Progenitor cell of endocrine pancreas (in vitro differentiated cells): ENCODE data around the gene CDC73. TPM values are rescaled to one million over a fixed set of nuclear protein-coding genes. Genes with fewer than 3 reads are reported as not detected.
"Not testable (repeated sequence)": the region's sequence is repeated elsewhere in the genome, so short reads cannot be mapped to it uniquely, and the experiment has no call there.

ENCODE experiments used
- DNase-seq: peaks from one replicate; pipeline ENCODE4 v3.0.0; 2021; ENCODE audit warnings: low spot score; ENCODE audit not compliant: unreplicated experiment
- H3K27ac Mint-ChIP-seq: 2 replicates; pipeline ENCODE4 v1.8.0; 2021; ENCODE audit warnings: mild to moderate bottlenecking, moderate library complexity, mixed read lengths
- H3K27me3 Mint-ChIP-seq: 2 replicates; pipeline ENCODE4 v1.8.0; 2021; ENCODE audit warnings: mixed read lengths
- H3K36me3 Mint-ChIP-seq: 2 replicates; pipeline ENCODE4 v1.8.0; 2022; ENCODE audit warnings: mixed read lengths; ENCODE audit not compliant: insufficient read depth
- H3K4me1 Mint-ChIP-seq: 2 replicates; pipeline ENCODE4 v1.8.0; 2021; ENCODE audit warnings: low read depth, mixed read lengths
- H3K4me3 Mint-ChIP-seq: 2 replicates; pipeline ENCODE4 v1.8.0; 2021; ENCODE audit warnings: low read depth, mild to moderate bottlenecking, moderate library complexity, mixed read lengths
- H3K9me3 Mint-ChIP-seq: 2 replicates; pipeline ENCODE4 v1.8.0; 2021; ENCODE audit warnings: low read depth, mixed read lengths
- total RNA-seq: library from RNA; stranded (reverse); gene quantifications from 2 replicates; pipeline ENCODE4 v1.2.1, GENCODE V29; 2021
- TF ChIP-seq, protein P1 (sequence below): fragments of 200-600 bp; sonication (generic); IDR thresholded peaks from one replicate; pipeline ENCODE4 v1.5.0; 2021; ENCODE audit warnings: antibody characterized with exemption, mild to moderate bottlenecking; ENCODE audit not compliant: unreplicated experiment

CDC73 gene
- total RNA-seq, 1 donor from 2014 or later, result 62.7 TPM

- TF ChIP-seq, protein P1, sequence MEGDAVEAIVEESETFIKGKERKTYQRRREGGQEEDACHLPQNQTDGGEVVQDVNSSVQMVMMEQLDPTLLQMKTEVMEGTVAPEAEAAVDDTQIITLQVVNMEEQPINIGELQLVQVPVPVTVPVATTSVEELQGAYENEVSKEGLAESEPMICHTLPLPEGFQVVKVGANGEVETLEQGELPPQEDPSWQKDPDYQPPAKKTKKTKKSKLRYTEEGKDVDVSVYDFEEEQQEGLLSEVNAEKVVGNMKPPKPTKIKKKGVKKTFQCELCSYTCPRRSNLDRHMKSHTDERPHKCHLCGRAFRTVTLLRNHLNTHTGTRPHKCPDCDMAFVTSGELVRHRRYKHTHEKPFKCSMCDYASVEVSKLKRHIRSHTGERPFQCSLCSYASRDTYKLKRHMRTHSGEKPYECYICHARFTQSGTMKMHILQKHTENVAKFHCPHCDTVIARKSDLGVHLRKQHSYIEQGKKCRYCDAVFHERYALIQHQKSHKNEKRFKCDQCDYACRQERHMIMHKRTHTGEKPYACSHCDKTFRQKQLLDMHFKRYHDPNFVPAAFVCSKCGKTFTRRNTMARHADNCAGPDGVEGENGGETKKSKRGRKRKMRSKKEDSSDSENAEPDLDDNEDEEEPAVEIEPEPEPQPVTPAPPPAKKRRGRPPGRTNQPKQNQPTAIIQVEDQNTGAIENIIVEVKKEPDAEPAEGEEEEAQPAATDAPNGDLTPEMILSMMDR, result no peak
- Mint-ChIP-seq H3K36me3 (peaks cover 10% of the 10 kb centered on the region), H3K9me3 (peaks cover 9% of the 10 kb centered on the region), H3K27ac (no peak overlapping the region), H3K4me3 (no peak overlapping the region), H3K4me1 (no peaks in the 10 kb centered on the region), H3K27me3 (no peaks in the 10 kb centered on the region)
- no peak for DNase-seq
These were observed 140.8 kb downstream of the CDC73 start for GRCh38 chr1:193262661-193263060.

DNA sequence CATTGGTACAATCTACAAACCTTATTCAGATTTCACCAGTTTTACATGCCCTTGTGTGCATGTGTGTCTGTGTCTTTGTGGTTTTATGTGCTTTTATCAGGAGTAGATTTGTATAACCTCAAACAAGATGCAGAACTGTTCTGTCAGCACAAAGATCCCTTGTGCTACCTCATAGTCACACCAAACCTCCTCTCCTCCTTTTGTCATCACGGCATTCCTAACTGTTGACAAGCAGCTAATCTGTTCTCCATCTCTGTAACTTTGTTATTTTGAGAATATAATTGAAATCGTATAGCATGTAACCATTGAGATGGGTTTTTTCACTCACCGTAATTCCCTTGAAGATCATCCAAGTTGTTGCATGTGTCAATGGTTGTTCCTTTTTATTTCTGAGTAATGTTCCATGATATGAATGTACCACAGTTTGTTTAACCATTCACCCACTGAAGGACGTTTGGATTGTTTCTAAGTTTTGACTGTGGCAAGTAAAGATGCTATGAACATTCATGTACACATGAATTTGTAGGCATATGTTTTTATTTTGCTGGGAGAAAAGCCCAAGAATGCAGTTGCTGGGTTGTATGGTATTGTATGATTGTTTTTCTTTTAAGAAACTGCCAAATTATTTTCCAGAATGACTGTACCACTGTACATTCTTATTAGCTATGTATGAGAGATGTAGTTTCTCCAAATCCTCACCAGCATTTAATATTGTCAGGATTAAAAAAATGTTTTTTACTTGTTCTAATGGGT, 142.7 kb downstream of the CDC73 start:
- TF ChIP-seq, protein P1, result no peak
- no peak for DNase-seq
- H3K36me3 Mint-ChIP-seq, result peaks cover 10% of the 10 kb centered on the region
- no peaks in the 10 kb centered on the region for H3K27me3 Mint-ChIP-seq
- peak overlapping the region; percentile 20 for H3K27ac Mint-ChIP-seq
- peaks cover 9% of the 10 kb centered on the region for H3K9me3 Mint-ChIP-seq
- no peak overlapping the region for H3K4me3 Mint-ChIP-seq
- no peaks in the 10 kb centered on the region for H3K4me1 Mint-ChIP-seq

- Mint-ChIP-seq H3K9me3 (peaks cover 9% of the 10 kb centered on the region), H3K4me3 (no peak overlapping the region), H3K27ac (no peak overlapping the region), H3K27me3 (no peaks in the 10 kb centered on the region), H3K4me1 (no peaks in the 10 kb centered on the region), H3K36me3 (peaks cover 10% of the 10 kb centered on the region)
- TF ChIP-seq, protein P1, result no peak
- DNase-seq, result no peak
These were observed 143.9 kb downstream of the CDC73 start for GRCh38 chr1:193265716-193266115.

GRCh38 chr1:193266794-193267193, 145.0 kb downstream of the CDC73 start:
- H3K27ac Mint-ChIP-seq, H3K4me1 Mint-ChIP-seq, H3K27me3 Mint-ChIP-seq, DNase-seq, H3K4me3 Mint-ChIP-seq: not testable (repeated sequence)
- H3K36me3 Mint-ChIP-seq, result peaks cover 14% of the 10 kb centered on the region
- peaks cover 18% of the 10 kb centered on the region for H3K9me3 Mint-ChIP-seq

- Mint-ChIP-seq H3K27me3 (no peaks in the 10 kb centered on the region), H3K9me3 (peaks cover 41% of the 10 kb centered on the region), H3K4me3 (no peak overlapping the region), H3K4me1 (no peaks in the 10 kb centered on the region), H3K27ac (no peak overlapping the region), H3K36me3 (peaks cover 30% of the 10 kb centered on the region)
- TF ChIP-seq, protein P1, result no peak
- DNase-seq, result no peak
These were observed 149.2 kb downstream of the CDC73 start for GRCh38 chr1:193270996-193271395.

- DNase-seq, result no peak
- H3K4me1 Mint-ChIP-seq, result no peaks in the 10 kb centered on the region
- no peaks in the 10 kb centered on the region for H3K27me3 Mint-ChIP-seq
- H3K36me3 Mint-ChIP-seq, result peaks cover 32% of the 10 kb centered on the region
- no peak overlapping the region for H3K4me3 Mint-ChIP-seq
- TF ChIP-seq, protein P1, result no peak
- peaks cover 44% of the 10 kb centered on the region for H3K9me3 Mint-ChIP-seq
- no peak overlapping the region for H3K27ac Mint-ChIP-seq
These were observed 153.9 kb downstream of the CDC73 start for GRCh38 chr1:193275773-193276172.
